HG03469 (cell line): Measurements from ENCODE around the gene RAB31.

ENCODE experiments used
- ATAC-seq: cut with Tn5 transposase; IDR thresholded peaks from one replicate; pipeline ENCODE4 v1.9.1; 2021; ENCODE audit warnings: mild to moderate bottlenecking, moderate library complexity, moderate number of reproducible peaks; ENCODE audit not compliant: unreplicated experiment

The RAB31 gene

DNA sequence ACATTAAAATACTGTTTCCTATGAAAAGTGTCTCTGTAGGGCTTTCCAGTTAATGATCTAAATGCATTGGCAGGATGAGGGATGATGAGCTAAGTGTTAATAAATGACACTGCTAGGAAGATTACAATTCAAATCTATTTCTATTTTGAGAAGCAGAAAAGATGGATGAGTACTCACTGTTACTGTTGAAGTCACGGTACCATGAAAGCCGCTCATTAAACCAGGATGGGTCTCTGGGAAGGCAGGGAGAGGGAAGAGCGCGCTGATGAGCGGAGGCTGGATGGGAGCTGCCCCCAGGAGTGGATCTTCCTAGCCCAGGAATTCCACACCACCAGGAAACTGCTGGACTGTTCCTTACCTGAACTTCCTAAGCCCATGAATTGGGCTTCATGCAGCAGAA, 150.5 kb downstream of the RAB31 start:
- ATAC-seq: no peak

DNA sequence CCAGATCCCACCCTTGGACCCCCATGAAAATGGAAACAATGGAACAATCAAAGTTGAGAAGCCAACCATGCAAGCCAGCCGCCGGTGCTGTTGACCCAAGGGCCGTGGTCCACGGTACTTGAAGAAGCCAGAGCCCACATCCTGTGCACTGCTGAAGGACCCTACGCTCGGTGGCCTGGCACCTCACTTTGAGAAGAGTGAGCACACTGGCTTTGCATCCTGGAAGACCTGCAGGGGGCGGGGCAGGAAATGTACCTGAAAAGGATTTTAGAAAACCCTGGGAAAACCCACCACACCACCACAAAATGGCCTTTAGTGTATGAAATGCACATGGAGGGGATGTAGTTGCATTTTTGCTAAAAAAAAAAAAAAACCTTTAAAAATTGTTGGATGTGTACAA, 151.1 kb downstream of the RAB31 start:
- ATAC-seq: no peak

DNA sequence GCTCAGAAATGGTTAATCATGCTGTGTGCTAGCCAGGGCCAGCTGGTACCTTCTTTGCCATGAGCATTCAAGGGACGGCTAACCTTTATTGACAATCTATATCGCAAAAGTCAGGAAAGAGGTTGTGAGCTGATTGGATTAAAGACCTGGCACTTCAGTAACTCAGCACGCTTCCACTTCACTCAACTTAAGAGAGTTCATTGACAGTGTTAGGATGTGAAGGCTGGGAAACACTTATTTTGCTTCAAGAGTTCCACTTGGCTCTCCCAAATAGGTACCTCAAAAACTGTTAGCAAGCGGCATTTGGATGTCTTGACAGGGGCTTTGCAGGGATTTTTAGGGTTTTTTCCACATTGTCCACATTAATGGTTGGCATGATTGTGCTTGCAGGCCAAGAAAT, 152.6 kb downstream of the RAB31 start:
- ATAC-seq: no peak

DNA sequence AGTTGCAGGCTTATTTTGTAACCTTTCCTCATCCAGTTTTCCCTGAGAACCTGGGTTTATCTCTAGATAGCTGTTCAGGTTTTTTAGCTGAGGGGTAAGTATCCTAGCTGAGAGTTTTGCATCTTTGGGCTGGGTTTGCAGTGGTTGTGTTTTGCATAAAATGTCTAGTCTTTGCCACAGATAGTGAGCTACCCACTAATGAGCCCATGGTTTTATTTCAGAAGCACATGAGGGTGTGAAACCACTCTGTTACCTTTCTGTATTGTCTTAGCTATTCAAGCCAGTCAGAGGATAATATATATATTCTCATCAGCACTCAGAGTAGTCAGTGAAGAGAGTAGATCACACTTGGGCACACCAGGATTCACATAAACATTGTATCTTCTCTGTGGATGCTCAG, 153.1 kb downstream of the RAB31 start:
- peak; percentile 80 for ATAC-seq

DNA sequence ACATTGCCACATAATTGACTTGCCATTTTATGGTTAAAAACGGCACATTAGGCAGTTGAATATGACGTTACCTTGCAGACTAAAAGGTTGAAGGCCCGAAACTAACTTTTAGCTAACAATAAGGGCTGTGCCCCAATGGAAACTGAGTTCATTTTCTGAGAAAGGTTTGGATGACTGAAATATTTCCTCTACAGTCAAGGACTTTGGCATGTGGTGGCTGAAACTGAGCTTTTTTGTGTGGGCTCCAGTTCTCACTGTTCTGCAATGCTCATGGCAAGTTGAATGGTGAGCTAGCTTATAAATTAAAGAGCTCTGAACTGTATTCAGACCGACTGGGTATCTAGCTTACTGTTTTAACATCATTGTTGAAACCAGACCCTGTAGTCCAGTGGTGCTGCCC, 153.8 kb downstream of the RAB31 start:
- ATAC-seq: peak; percentile 39

DNA sequence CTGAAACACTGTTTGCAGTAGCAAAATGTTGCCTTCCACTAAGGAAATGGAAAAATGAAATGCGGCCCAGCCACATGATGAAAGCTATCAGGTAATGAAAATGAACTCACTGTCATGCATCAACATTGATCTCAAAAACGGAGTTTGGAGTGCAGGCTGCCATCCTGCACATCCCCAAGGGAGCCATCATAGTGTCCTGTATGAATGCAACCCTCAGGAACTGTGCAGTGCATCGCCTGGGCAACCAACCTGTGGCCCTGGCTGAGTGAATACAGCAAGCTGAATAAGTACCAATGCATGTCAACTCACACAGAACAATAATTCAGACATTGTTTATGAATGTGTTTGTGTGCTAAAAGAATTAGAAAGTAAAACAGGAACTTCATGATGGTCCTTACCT, 154.6 kb downstream of the RAB31 start:
- ATAC-seq: no peak

DNA sequence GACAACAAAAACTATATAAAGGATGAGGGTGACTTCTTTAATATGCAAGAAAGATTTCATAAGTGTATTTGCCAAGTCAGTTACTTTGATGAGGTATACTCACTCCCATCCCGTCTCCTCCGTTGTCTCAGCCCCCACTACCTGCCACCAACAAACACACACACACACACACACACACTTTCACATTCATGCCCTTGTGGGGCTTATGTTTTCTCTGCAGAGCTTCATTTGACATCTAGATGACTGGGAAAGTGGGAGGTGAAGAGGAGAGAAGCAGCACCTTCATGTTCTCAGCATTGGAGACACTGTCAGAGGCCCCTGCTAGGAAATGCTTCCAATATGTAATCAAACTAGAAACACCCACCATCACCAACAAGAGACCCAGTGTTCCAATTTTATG, 155.2 kb downstream of the RAB31 start:
- ATAC-seq: no peak

DNA sequence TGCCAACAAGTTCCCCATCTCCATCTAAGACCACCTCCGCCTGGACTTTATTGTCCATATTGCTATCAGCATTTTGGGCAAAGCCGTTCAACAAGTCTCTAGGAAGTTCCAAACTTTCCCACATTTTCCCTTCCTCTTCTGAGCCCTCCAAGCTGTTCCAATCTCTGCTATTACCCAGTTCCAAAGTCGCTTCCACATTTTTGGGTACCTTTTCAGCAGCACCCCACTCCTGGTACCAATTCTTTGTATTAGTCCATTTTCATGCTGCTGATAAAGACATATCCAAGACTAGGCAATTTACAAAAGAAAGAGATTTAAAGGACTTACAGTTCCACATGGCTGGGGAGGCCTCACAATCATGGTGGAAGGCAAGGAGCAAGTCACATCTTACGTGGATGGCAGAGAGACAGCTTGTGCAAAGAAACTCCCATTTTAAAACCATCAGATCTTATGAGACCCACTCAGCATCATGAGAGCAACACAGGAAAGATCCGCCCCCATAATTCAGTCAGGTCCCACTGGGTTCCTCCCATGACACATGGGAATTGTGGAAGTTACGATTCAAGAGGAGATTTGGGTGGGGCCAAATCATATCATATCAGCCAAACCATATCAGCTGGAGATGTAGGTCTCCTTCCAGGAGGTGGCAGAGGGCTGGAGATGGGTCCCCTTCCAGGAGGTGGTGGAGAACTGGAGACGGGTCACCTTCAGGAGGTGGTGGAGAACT, 157.8 kb downstream of the RAB31 start:
- ATAC-seq: no peak

DNA sequence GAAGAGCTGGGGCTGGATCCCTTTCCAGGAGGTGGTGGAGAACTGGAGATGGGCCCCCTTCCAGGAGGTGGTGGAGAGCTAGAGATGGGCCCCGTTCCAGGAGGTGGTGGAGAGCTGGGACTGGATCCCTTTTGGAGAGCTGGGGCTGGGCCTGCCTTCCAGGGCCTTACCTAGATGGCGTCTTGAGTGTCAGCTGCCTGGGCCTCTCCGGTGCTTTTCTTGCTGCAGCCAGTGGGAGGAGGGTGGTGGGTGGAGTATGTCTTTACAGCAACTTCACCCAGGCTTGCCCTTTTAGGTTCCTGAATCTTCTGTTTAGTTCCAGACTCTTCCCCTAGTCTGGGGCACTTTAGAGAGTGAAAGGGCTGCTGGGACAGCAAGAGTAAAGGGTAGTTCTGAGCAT, 158.5 kb downstream of the RAB31 start:
- no peak for ATAC-seq

DNA sequence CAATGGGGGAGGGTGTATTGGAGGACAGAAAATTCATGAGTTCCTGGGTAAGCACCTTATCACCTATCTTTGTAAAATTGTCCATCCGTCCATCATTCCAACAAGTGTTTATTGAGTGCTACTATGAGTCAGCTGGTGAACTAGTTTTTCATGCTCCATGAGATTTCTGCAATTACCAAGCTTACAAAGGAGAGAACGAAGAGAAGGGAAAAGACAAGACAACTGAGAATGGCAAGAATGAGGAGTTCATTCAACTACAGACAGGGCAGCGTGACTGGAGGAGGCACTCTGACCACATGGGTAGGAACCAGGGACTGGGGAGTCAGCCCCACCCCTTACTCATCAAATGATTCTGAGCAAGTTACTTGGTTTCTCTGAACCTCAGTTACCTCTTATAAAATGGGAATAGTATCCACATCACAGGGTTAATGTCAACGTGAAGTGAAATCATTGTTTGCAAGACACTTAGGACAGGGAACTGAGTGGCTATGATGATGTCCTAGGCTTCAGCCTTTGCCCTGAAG, 159.0 kb downstream of the RAB31 start:
- ATAC-seq: no peak

DNA sequence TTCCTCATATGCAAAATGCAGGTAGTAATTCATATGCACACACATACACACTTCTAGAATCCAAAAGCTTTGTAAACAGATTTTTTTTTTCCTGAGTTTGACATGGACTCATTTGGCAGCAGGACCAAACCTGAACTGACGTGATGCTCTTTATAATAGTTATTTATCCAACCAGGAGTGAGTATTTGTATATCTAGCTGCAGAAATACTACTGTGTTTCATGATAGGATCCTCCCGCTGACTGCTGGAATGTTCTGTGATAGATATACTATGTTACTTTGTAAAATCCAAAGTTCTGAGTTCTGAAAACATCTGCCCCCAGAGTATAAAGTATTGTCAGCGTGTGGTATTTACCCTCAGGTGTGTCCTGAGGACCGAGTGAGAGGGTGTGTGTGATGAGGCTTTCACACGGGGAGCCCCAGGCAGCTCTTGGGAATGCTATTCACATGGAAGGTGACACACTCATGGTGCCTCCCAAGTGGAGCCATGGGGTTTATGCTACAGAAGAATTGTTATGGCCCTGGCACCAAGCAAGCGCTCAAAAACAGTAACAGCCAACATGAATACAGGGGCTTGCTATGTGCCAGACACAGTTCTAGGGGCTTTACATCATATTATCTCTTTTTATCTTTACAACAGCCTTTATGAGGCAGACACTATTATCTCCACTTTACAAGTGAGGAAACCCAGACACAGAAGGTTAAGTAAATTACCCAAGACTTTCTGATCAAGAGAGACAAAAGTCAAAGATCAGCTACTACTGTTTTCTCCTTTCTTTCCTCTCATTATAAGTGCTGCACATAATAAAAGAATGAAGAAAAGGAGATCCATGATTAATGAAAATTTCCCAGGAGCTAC, 161.0 kb downstream of the RAB31 start:
- ATAC-seq: no peak

DNA sequence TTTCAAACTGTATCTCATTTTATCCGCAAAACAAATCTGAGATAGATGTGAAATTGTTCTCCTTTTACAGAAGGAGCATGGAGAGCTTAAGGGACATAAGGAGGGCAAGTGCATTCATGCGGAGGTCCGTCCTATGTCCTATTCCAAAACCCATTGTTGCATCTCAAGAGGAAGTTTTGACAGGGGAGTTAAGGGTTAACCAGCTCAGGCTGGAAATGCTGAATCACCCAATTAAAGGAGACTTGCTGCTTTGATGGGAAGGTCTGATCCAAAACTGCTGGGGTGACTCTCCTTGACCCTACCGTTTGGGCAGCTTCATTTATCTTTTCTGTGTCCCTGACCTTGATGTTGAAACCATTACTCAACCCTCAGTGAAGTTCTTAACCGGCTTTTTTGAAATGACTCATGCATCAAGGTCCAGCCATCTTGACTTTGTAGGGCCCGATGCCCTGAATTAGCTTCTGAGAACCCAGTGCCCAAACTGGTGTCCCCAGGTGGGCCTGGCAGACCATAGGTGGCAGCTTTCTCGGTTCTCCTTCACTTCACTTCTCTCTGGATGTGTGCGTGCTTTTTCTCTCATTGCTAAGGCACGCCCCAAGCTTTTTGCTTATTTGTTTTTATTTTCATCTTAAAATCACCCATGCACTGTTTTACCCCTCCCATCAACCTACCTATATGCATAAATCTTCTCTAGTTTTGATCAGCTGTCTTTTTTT, 161.8 kb downstream of the RAB31 start:
- peak; percentile 62 for ATAC-seq

DNA sequence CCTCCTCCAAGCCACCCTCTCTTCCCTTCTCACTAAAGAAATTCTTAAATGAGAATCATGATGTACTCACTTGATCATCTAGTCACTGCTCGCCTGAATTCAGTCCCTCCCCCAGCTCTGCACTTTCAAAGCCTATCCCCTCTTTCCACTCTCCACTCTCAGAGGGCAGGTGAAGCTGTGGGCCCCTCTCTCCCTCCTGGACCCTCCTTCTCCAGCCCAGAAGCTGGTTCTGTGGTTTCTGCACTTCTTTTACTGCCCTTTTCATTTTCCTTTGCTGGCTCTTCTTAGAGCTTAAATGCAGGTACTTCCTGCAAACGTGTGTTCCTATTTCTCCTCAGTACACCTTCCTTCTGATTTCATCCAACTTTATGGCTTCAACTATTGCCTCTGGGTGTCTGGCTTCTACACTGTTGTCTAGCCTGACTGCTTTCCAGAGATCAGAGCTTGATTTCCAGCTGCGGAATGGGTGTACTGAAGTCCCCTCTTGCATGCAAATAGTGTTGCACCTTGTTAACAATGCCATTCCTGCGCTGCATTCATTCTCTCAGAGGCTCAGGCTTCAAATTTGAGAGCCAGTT, 162.4 kb downstream of the RAB31 start:
- no peak for ATAC-seq

DNA sequence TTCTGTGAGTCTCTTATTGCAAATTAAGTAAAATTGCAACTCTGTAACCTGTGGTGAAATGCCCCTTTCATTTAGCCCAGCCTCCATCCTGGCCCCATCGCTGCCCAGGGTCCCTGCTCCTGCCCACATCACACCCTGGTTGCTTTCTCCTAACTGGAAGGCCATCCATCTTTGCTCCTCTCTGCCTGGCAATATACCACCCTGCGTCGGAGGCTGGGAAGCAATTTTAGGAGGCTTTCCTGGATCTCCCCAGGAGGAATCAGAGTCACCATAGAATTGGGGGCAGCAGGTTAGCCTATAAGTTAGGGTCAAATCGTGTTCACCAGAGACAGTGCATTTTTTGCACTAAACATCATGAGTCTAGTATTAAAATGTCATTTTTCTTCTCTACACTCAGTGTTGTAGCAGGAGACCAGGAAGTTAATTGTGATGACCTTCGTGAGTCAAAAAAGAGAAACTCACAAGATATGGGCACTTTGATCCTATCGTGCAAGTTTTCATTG, 163.2 kb downstream of the RAB31 start:
- ATAC-seq: no peak

DNA sequence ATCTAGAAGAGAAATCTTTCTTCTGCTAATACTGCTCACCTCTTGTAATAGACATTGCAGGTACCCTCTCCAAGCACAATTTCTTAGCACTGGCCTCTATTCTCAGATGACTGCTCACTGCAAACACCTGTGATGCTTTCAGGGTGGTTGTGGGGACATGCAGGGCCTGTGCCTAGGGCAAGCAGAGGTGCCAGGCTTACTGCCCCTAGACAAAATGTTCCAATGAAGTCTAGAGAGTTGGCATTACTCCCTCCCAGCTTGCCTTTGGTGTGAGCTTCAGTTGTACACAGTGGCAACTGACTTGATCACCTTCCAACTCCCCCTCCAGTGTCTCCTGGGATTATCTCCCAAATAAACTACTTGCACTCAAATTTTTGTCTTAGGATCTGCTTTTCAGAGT, 164.7 kb downstream of the RAB31 start:
- ATAC-seq: no peak

DNA sequence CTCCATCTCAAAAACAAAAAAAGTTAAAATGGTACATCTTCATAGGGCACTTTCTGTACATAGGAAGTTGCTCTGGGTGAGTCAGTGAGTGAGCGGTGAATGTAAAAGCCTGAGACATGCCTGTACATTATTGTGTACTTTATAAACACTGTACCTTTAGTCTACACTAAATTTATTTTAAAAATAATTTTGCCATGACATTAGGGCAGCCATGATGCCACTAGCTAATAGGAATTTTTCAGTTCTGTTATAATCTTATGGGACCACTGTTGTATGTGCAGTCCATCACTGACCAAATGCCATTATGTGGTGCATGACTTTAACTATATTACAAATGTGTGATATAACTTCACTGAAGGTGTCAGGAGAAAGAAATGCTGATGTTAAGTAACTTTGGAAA, 166.6 kb downstream of the RAB31 start:
- ATAC-seq: no peak

DNA sequence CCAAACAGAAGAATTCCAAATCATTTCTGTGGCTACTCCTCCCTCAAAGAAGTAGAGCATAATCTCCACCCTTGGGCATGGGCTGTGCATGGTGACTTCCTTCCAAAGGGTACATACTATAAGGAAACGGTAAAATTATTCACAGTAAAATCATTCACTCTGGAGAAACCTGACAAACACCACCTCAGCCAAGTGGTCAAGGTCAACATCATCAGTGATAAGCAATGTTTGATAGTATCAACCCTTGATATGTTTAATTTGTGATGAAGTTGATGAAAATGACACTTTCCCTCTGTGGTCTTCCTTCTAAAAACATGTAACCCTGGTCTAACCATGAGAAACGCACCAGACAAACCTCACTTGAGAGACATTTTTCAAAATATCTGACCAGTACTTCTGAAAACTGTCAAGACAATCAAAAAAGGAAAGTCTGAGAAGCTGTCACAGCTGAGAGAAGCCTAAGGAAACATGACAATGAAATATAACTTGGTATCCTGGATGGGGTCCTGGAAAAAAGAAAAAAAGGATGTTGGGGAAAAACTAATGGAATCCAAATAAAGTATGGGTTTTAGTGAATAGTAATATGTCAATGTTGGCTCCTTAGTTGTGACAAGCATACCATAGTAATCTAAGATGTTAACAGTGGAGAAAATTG, 168.2 kb downstream of the RAB31 start:
- no peak for ATAC-seq

DNA sequence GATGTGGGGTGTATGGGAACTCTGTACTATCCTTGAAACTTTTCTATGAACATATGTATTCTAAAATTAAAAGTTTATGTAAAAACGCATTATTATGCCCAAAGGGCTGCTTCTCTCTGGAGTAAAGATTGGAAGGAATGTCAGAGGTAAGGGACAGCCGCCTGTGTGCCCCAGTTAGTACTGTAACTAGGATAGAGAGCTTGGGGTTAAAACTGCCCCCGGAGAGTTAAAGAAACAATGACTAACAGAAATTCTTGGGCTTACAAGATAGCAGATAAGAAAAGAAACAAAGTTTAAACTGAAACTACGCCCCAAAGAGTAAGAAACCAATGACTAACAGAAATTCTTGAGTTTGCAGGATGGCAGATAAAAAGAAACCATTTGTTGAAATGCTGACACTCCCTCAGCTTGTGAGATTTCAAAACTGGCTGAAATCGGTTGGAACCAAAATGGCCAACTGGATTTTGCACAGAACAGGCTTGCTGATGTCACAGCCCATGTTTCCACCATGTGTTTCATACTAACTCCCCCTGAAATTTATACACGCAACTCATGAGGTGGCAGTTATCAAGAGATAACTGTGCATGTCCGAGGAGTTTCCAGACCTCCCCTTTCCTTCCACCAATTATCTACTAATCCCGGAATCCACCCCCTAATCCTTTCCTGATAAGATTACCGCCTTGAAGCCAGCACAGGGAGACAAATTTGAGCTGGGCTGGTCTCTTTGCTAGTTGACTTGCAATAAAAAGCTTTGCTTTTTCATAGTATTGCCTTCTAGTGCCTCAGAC, 169.0 kb downstream of the RAB31 start:
- ATAC-seq: no peak

DNA sequence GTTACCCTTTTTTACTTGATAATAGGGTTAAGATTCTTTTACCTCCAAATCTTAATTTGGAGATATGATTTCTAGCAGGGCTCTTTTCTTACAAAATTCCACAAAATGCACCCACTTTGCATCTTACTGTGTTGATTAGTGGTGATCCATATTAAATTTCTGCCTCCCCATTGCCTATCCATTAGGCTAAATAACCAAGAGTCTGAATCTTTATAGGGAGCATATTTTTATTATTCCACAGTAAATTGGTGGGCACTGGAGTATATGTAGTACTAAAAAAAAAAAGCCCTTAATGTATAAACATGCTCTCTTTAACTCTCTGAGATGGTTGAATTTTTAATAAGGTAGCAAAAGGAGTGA, 169.5 kb downstream of the RAB31 start:
- no peak for ATAC-seq

DNA sequence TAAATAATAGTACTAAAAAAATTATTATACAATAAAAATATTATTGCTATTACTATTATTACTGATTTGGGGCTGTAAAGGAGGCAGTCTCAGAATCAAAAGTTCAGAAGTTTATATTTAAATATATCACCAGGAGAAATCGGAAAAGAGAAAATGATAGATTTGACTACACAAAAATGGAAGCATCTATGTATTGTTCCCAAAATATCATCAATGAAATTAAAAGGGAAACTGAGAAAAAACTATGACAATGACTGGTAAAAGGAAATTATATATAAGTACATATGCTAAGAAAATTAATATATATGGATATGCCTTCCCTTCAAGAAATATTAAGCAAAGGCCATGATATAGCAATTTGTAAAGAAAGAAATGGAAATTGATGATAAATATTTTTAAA, 170.0 kb downstream of the RAB31 start:
- no peak for ATAC-seq
